Measurements from ENCODE around the gene DNAAF3.
"Not testable (repeated sequence)": the region's sequence is repeated elsewhere in the genome, so short reads cannot be mapped to it uniquely, and the experiment has no call there.

The DNAAF3 gene

DNA sequence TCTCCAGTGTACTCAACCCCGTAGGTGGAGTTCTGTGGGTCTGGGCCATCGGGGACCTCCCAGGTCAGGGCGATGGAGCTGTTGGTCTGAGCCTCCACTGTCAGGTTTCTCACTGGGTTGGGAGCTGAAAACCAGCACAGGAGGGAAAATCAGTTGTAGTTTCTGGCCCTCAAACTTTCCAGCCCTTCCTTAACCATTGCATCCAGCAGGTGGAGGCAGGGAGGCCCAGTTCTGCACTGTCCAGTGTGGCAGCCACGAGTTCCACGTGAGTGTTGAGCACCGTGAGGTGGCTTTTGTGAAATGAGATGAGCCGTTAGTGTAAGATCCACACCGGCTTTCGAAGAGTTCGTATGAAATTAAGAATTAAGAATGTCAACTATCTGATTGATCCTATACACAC lies 35.8 kb upstream of the DNAAF3 start:
- TF ChIP-seq CTCF (IDR thresholded peaks at IDR 0.05; ENCODE audit: low read depth, low read length, missing control alignments): peak; percentile 15
- H3K4me3 ChIP-seq (ENCODE audit: low read depth, low read length); DNase-seq (ENCODE audit: low read depth): not testable (repeated sequence)

DNA sequence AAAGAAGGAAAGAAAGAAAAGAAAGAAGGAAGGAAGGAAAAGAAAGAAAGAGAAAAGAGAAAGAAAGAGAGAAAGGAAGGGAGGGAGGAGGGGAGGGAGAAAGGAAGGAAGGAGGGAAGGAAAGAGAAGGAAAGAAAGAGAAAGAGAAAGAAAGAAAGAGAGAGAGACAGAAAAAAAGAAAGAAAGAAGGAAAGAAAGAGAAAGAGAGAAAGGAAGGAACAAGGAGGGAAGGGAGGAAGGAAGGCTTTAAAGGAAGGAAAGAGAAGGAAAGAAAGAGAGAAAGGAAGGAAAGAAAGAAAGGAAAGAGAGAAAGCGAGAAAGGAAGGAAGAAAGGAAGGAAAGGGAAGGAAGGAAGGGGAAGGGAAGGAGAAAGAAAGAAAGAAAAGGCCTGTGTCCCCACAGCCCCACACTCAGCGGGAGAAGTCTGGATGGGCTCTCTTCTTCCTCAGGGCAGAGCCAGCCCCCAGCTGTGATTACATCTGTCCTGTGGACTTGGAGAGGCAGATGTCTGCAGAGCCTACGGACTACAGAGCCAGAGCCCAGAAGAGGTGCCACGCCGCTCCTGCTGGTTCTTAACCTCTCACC lies 33.3 kb upstream of the DNAAF3 start:
- no peak for DNase-seq (ENCODE audit: low read depth)
- H3K4me3 ChIP-seq (ENCODE audit: low read depth, low read length): no peak overlapping the region

DNA sequence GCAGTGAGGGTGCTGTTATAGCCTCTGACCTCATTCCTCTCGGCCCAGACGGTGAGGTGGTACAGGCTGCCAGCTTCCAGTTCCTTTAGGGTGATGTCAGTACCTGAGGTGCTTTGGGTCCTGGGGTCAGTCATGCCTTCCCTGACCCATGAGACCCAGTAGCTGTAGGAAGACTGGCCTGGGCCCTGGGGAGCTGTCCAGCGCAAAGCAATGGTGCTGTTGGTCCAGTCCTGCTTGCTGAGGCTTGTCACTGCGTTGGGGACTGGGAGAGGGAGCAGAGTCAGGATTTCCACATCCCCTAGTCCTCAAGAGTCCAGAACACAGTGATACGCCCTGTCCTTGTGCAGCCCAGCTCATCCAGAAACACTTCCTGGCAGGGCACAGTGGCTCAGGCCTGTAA lies 32.2 kb upstream of the DNAAF3 start:
- no peak for TF ChIP-seq CTCF (IDR thresholded peaks at IDR 0.05; ENCODE audit: low read depth, low read length, missing control alignments)
- DNase-seq (ENCODE audit: low read depth): no peak
- H3K4me3 ChIP-seq (ENCODE audit: low read depth, low read length): no peak overlapping the region

More for the DNA sequence above, 33.3 kb upstream of the DNAAF3 start:
- TF ChIP-seq CTCF (IDR thresholded peaks at IDR 0.05; ENCODE audit: low read depth, low read length, missing control alignments): no peak

GRCh38 chr19:55197528-55197927 lies 31.1 kb upstream of the DNAAF3 start:
- no peak for DNase-seq (ENCODE audit: low read depth)
- no peak for TF ChIP-seq CTCF (IDR thresholded peaks at IDR 0.05; ENCODE audit: low read depth, low read length, missing control alignments)
- no peak overlapping the region for H3K4me3 ChIP-seq (ENCODE audit: low read depth, low read length)

DNA sequence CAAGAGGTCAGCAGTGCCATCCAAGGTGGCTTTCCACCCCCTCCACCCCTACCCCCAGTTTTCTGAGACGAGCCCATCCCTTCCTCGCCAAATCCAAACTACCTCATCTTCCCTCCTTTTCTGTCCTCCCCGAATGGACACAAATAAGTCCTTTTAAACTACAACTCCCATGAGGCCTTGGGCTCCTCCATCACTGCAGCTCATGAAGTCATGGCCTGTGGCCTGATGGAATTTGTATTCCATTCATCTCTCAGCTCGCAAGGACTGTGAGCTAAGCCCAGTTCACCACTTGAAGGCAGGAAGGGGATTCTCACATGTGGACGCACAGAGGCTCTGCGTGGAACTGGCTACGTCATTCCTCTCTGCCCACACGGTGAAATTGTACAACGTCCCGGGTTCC lies 30.4 kb upstream of the DNAAF3 start:
- no peak for DNase-seq (ENCODE audit: low read depth)
- TF ChIP-seq CTCF (IDR thresholded peaks at IDR 0.05; ENCODE audit: low read depth, low read length, missing control alignments): no peak
- H3K4me3 ChIP-seq (ENCODE audit: low read depth, low read length): no peak overlapping the region

DNA sequence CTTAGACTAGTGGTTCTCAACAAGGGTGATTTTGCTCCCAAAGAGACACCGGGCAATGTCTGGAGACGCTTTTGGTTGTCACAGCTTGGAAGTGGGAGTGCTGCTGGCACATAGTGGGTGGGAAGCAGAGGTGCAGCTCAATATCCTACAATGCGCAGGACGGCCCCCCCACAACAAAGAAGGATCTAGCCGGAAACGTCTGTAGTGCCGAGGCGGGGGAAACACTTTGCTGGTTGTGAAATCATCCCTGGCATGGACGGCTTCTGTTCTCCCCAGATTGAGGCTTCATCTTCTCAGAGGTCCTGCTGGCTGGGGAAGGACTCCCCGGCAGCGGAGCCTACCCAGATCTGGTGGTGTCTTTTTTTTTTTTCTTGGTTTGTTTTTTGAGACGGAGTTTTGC lies 27.1 kb upstream of the DNAAF3 start:
- DNase-seq (ENCODE audit: low read depth): no peak
- TF ChIP-seq CTCF (IDR thresholded peaks at IDR 0.05; ENCODE audit: low read depth, low read length, missing control alignments): no peak
- H3K4me3 ChIP-seq (ENCODE audit: low read depth, low read length): no peak overlapping the region

GRCh38 chr19:55189403-55189835 lies 23.0 kb upstream of the DNAAF3 start:
- no peak for TF ChIP-seq CTCF (IDR thresholded peaks at IDR 0.05; ENCODE audit: low read depth, low read length, missing control alignments)
- no peak overlapping the region for H3K4me3 ChIP-seq (ENCODE audit: low read depth, low read length)
- DNase-seq (ENCODE audit: low read depth): no peak
